ENCODE measurements around the gene APOBEC3H.
"Not testable (repeated sequence)": the region's sequence is repeated elsewhere in the genome, so short reads cannot be mapped to it uniquely, and the experiment has no call there.

The APOBEC3H gene

GRCh38 chr22:39097098-39098020 is at the start of gene APOBEC3H:
TSS of gene APOBEC3H (plus strand) at chr22:39097244. CDS start at chr22:39100279, 3,035 bp downstream.
- DNase-seq (ENCODE audit: low spot score): no peak

- DNase-seq (ENCODE audit: low spot score): not testable (repeated sequence)
Measured at GRCh38 chr22:39049486-39049885, 47.6 kb upstream of the APOBEC3H start.

GRCh38 chr22:39051844-39052495 is 45.1 kb upstream of the APOBEC3H start:
- not testable (repeated sequence) for DNase-seq (ENCODE audit: low spot score)

GRCh38 chr22:39055658-39056057 is 41.4 kb upstream of the APOBEC3H start:
- no peak for DNase-seq (ENCODE audit: low spot score)

- DNase-seq (ENCODE audit: low spot score): not testable (repeated sequence)
Measured at GRCh38 chr22:39061290-39061689, 35.8 kb upstream of the APOBEC3H start.

GRCh38 chr22:39061951-39062350 is 35.1 kb upstream of the APOBEC3H start:
- DNase-seq (ENCODE audit: low spot score): not testable (repeated sequence)

- DNase-seq (ENCODE audit: low spot score): not testable (repeated sequence)
Measured at GRCh38 chr22:39063904-39064303, 33.1 kb upstream of the APOBEC3H start.

- not testable (repeated sequence) for DNase-seq (ENCODE audit: low spot score)
Measured at GRCh38 chr22:39066442-39067276, 30.4 kb upstream of the APOBEC3H start.

GRCh38 chr22:39068033-39068785 is 28.8 kb upstream of the APOBEC3H start:
- no peak for DNase-seq (ENCODE audit: low spot score)

GRCh38 chr22:39070186-39070585 is 26.9 kb upstream of the APOBEC3H start:
- no peak for DNase-seq (ENCODE audit: low spot score)

- not testable (repeated sequence) for DNase-seq (ENCODE audit: low spot score)
Measured at GRCh38 chr22:39072581-39072981, 24.5 kb upstream of the APOBEC3H start.

GRCh38 chr22:39073981-39074380 is 23.1 kb upstream of the APOBEC3H start:
- DNase-seq (ENCODE audit: low spot score): no peak

- DNase-seq (ENCODE audit: low spot score): not testable (repeated sequence)
Measured at GRCh38 chr22:39076155-39077025, 20.7 kb upstream of the APOBEC3H start.

GRCh38 chr22:39077026-39077840 is 19.8 kb upstream of the APOBEC3H start, which contains the start of gene APOBEC3G:
TSS of gene APOBEC3G (plus strand) at chr22:39077275. CDS start at chr22:39077362, 87 bp downstream.
- not testable (repeated sequence) for DNase-seq (ENCODE audit: low spot score)

GRCh38 chr22:39077912-39078311 is 19.1 kb upstream of the APOBEC3H start:
- DNase-seq (ENCODE audit: low spot score): not testable (repeated sequence)

- DNase-seq (ENCODE audit: low spot score): no peak
Measured at GRCh38 chr22:39078329-39078728, 18.7 kb upstream of the APOBEC3H start.

- DNase-seq (ENCODE audit: low spot score): not testable (repeated sequence)
Measured at GRCh38 chr22:39079054-39079637, 17.9 kb upstream of the APOBEC3H start.

GRCh38 chr22:39080052-39080762 is 16.8 kb upstream of the APOBEC3H start:
- DNase-seq (ENCODE audit: low spot score): no peak

Data from ecto neural progenitor cell (in vitro differentiated cells).